ENCODE measurements around the gene NAPG. TPM values are rescaled to one million over a fixed set of nuclear protein-coding genes. Genes with fewer than 3 reads are reported as not detected.
A peak's percentile ranks its signal among the peaks of the same experiment; 100 is the strongest.
"Not testable (repeated sequence)": the region's sequence is repeated elsewhere in the genome, so short reads cannot be mapped to it uniquely, and the experiment has no call there.

NAPG gene
- total RNA-seq, 1 donor from 2014 or later, result 28.3 TPM

GRCh38 chr18:10530852-10531251 lies 5.0 kb downstream of the NAPG start:
- H3K36me3 Mint-ChIP-seq (ENCODE audit: unreplicated experiment), result peaks cover 14% of the 10 kb centered on the region
- peak overlapping the region; percentile 85 for H3K27ac Mint-ChIP-seq (ENCODE audit: unreplicated experiment)
- no peak for DNase-seq (ENCODE audit: extremely low spot score, unreplicated experiment)
- TF ChIP-seq CTCF (IDR thresholded peaks at IDR 0.05), result no peak
- H3K9me3 Mint-ChIP-seq (ENCODE audit: unreplicated experiment), result no peaks in the 10 kb centered on the region
- no peak overlapping the region for H3K4me3 Mint-ChIP-seq (ENCODE audit: unreplicated experiment)
- no peaks in the 10 kb centered on the region for H3K27me3 Mint-ChIP-seq (ENCODE audit: unreplicated experiment)
- H3K4me1 Mint-ChIP-seq (ENCODE audit: unreplicated experiment), result peaks cover 40% of the 10 kb centered on the region

- no peak for DNase-seq (ENCODE audit: extremely low spot score, unreplicated experiment)
- Mint-ChIP-seq H3K27me3 (ENCODE audit: unreplicated experiment) (no peaks in the 10 kb centered on the region), H3K27ac (ENCODE audit: unreplicated experiment) (no peak overlapping the region), H3K4me1 (ENCODE audit: unreplicated experiment) (peaks cover 30% of the 10 kb centered on the region), H3K4me3 (ENCODE audit: unreplicated experiment) (no peak overlapping the region), H3K36me3 (ENCODE audit: unreplicated experiment) (peaks cover 27% of the 10 kb centered on the region), H3K9me3 (ENCODE audit: unreplicated experiment) (no peaks in the 10 kb centered on the region)
- TF ChIP-seq CTCF (IDR thresholded peaks at IDR 0.05), result no peak
Observed at GRCh38 chr18:10533111-10533510, 7.3 kb downstream of the NAPG start.

- DNase-seq (ENCODE audit: extremely low spot score, unreplicated experiment), result no peak
- no peak for TF ChIP-seq CTCF (IDR thresholded peaks at IDR 0.05)
- no peak overlapping the region for H3K27ac Mint-ChIP-seq (ENCODE audit: unreplicated experiment)
- H3K4me1 Mint-ChIP-seq (ENCODE audit: unreplicated experiment), result peaks cover 8% of the 10 kb centered on the region
- H3K27me3 Mint-ChIP-seq (ENCODE audit: unreplicated experiment), result no peaks in the 10 kb centered on the region
- H3K9me3 Mint-ChIP-seq (ENCODE audit: unreplicated experiment), result no peaks in the 10 kb centered on the region
- H3K36me3 Mint-ChIP-seq (ENCODE audit: unreplicated experiment), result peaks cover 44% of the 10 kb centered on the region
- no peak overlapping the region for H3K4me3 Mint-ChIP-seq (ENCODE audit: unreplicated experiment)
Observed at GRCh38 chr18:10536280-10536679, 10.5 kb downstream of the NAPG start.

GRCh38 chr18:10537765-10538164 lies 11.9 kb downstream of the NAPG start:
- H3K4me1 Mint-ChIP-seq (ENCODE audit: unreplicated experiment), result peaks cover 5% of the 10 kb centered on the region
- no peaks in the 10 kb centered on the region for H3K9me3 Mint-ChIP-seq (ENCODE audit: unreplicated experiment)
- TF ChIP-seq CTCF (IDR thresholded peaks at IDR 0.05), result no peak
- peaks cover 55% of the 10 kb centered on the region for H3K36me3 Mint-ChIP-seq (ENCODE audit: unreplicated experiment)
- no peak overlapping the region for H3K4me3 Mint-ChIP-seq (ENCODE audit: unreplicated experiment)
- no peaks in the 10 kb centered on the region for H3K27me3 Mint-ChIP-seq (ENCODE audit: unreplicated experiment)
- no peak overlapping the region for H3K27ac Mint-ChIP-seq (ENCODE audit: unreplicated experiment)
- no peak for DNase-seq (ENCODE audit: extremely low spot score, unreplicated experiment)

DNA sequence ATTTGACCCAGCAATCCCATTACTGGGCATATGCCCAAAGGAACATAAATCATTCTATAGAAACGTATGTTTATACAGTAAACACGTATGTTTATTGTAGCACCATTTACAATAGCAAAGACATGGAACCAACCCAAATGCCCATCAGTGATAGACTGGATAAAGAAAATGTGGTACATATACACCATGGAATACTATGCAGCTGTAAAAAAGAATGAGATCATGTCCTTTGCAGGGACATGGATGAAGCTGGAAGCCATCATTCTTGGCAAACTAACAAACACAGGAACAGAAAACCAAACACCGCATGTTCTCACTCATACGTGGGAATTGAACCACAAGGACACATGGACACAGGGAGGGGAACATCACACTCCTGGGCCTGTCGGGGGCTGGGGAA lies 13.3 kb downstream of the NAPG start:
- not testable (repeated sequence) for H3K27ac Mint-ChIP-seq (ENCODE audit: unreplicated experiment); H3K9me3 Mint-ChIP-seq (ENCODE audit: unreplicated experiment); H3K4me1 Mint-ChIP-seq (ENCODE audit: unreplicated experiment); H3K27me3 Mint-ChIP-seq (ENCODE audit: unreplicated experiment); H3K4me3 Mint-ChIP-seq (ENCODE audit: unreplicated experiment); DNase-seq (ENCODE audit: extremely low spot score, unreplicated experiment)
- peaks cover 51% of the 10 kb centered on the region for H3K36me3 Mint-ChIP-seq (ENCODE audit: unreplicated experiment)

DNA sequence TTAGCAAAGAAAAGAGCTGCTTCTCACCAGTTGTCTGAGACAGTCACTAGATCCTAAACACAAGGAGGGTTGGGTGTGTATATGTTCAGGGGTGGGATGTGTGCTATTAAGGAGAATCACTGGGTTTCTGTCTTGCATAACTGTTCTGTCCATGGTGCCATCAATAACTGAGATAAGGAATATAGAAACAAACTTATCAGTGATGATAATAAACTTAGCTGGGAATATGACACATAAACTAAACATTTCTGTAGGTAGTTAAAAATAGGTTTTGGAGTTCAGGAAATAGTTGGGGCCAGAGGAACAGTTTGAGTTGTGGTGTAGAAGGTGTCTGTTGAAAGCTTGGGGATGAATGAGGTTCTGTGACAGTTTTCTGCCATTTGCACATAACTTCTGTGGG lies 17.4 kb downstream of the NAPG start:
- H3K36me3 Mint-ChIP-seq (ENCODE audit: unreplicated experiment), result peaks cover 60% of the 10 kb centered on the region
- TF ChIP-seq CTCF (IDR thresholded peaks at IDR 0.05), result no peak
- H3K27me3 Mint-ChIP-seq (ENCODE audit: unreplicated experiment), result no peaks in the 10 kb centered on the region
- H3K9me3 Mint-ChIP-seq (ENCODE audit: unreplicated experiment), result no peaks in the 10 kb centered on the region
- no peak overlapping the region for H3K4me3 Mint-ChIP-seq (ENCODE audit: unreplicated experiment)
- no peak overlapping the region for H3K27ac Mint-ChIP-seq (ENCODE audit: unreplicated experiment)
- peaks cover 5% of the 10 kb centered on the region for H3K4me1 Mint-ChIP-seq (ENCODE audit: unreplicated experiment)
- no peak for DNase-seq (ENCODE audit: extremely low spot score, unreplicated experiment)

Measured in osteocyte (in vitro differentiated cells).